AG04450 (cell line): ENCODE measurements around the gene CFAP251. TPM values are rescaled to one million over a fixed set of nuclear protein-coding genes. Genes with fewer than 3 reads are reported as not detected.

Experiments used
- CTCF ChIA-PET: fragments of 300-600, 350-600 bp; formaldehyde crosslinking; extraction: SDS; loops from one replicate; lab custom pipeline; 2022; ENCODE audit warnings: antibody characterized with exemption, inconsistent platforms; lab: Charles Lee
- POLR2A ChIA-PET: fragments of 350-600 bp; formaldehyde crosslinking; extraction: SDS; loops from one replicate; lab custom pipeline; 2021; ENCODE audit warnings: antibody characterized with exemption, inconsistent platforms; lab: Yijun Ruan, JAX
- DNase-seq: peaks from one replicate; pipeline ENCODE4 v3.0.0-alpha.2; 2011; ENCODE audit warnings: low read depth, low spot score
- H3K27ac ChIP-seq: one replicate; pipeline ENCODE4 v1.5.1; 2012; ENCODE audit warnings: low read depth, low read length, control low read depth
- H3K27me3 ChIP-seq: one replicate; pipeline ENCODE4 v1.6.0; 2012; ENCODE audit warnings: low read length; ENCODE audit not compliant: control insufficient read depth, insufficient read depth
- H3K4me3 ChIP-seq: 2 replicates; pipeline ENCODE4 v1.5.1; 2011; ENCODE audit warnings: mild to moderate bottlenecking, low read depth, low read length, control low read depth
- H3K9me3 ChIP-seq: 2 replicates; pipeline ENCODE4 v1.5.1; 2012; ENCODE audit warnings: low read length; ENCODE audit not compliant: control insufficient read depth, insufficient read depth
- polyA plus RNA-seq: library from polyadenylated mRNA; depleted of rRNA; stranded (reverse); fragments of >200 nt; gene quantifications from 2 replicates; pipeline ENCODE4 v1.2.3, GENCODE V29; 2011
- TF ChIP-seq, protein P1 (sequence below): IDR thresholded peaks from 2 replicates; pipeline ENCODE4 v1.5.1; 2011; ENCODE audit warnings: low read depth, low read length, control low read depth, inconsistent platforms

CFAP251 gene
- polyA plus RNA-seq, 1 experiment = 16.1 TPM

GRCh38 chr12:121989276-121990113 is 71.1 kb downstream of the CFAP251 start:
- CTCF ChIA-PET = no interaction called here
- POLR2A ChIA-PET = no interaction called here

GRCh38 chr12:121990114-121990647 is 71.8 kb downstream of the CFAP251 start:
- TF ChIP-seq, protein P1, sequence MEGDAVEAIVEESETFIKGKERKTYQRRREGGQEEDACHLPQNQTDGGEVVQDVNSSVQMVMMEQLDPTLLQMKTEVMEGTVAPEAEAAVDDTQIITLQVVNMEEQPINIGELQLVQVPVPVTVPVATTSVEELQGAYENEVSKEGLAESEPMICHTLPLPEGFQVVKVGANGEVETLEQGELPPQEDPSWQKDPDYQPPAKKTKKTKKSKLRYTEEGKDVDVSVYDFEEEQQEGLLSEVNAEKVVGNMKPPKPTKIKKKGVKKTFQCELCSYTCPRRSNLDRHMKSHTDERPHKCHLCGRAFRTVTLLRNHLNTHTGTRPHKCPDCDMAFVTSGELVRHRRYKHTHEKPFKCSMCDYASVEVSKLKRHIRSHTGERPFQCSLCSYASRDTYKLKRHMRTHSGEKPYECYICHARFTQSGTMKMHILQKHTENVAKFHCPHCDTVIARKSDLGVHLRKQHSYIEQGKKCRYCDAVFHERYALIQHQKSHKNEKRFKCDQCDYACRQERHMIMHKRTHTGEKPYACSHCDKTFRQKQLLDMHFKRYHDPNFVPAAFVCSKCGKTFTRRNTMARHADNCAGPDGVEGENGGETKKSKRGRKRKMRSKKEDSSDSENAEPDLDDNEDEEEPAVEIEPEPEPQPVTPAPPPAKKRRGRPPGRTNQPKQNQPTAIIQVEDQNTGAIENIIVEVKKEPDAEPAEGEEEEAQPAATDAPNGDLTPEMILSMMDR = no peak
- no peak overlapping the region for H3K4me3 ChIP-seq
- no peak overlapping the region for H3K27ac ChIP-seq
- CTCF ChIA-PET = no interaction called here
- no peaks in the 10 kb centered on the region for H3K27me3 ChIP-seq
- DNase-seq = no peak
- H3K9me3 ChIP-seq = no peaks in the 10 kb centered on the region
- POLR2A ChIA-PET = no interaction called here

More at GRCh38 chr12:121989276-121990113, 71.1 kb downstream of the CFAP251 start:
- Histone ChIP-seq H3K9me3 (no peaks in the 10 kb centered on the region), H3K4me3 (no peak overlapping the region), H3K27me3 (no peaks in the 10 kb centered on the region), H3K27ac (no peak overlapping the region)
- TF ChIP-seq, protein P1 = no peak
- no peak for DNase-seq

DNA sequence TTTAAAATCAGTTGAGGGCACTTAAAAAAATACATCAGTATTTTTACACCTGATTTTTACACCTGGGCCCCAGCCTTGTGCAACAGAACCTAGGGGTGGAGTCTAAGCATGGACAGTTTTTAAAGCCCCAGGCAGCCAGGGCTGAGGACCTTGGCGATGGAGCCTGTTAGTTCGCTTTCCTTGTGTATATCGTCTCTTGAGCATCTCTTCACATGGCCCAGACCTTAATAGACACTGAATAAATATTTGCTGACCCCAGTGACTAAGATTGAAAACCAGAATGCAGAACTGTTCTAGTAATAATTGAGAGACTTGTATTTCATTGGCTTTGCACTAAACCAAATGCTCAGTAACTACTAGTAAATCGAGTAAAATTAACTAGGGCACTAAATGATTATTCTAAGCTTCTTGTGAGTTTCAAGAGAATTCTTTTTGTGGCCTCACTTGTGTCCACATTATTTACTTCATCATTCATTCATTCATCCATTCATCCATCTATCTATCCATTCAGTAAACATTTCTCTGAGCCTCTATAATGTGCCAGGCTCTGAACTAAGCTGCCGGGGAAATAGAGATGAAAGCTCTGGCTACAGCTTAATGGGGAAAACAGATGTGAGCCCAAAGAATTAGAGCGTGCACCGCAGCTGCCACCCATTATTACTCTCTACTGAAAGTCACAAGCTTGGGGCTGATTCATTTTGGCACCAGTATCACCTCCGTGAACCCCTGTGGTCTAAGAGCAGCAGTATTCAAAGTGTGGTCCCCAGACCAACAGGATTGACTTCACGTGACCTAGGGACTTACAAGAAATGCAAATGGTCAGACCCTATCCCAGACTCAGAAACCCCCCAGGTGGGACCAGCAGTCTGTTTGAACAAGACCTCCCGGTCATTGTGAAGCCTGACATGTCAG is 72.6 kb downstream of the CFAP251 start:
- Histone ChIP-seq H3K27me3 (no peaks in the 10 kb centered on the region), H3K9me3 (no peaks in the 10 kb centered on the region), H3K27ac (peak overlapping the region; percentile 92), H3K4me3 (no peak overlapping the region)
- TF ChIP-seq, protein P1 = no peak
- ChIA-PET CTCF (no interaction called here), POLR2A (no interaction called here)
- no peak for DNase-seq

DNA sequence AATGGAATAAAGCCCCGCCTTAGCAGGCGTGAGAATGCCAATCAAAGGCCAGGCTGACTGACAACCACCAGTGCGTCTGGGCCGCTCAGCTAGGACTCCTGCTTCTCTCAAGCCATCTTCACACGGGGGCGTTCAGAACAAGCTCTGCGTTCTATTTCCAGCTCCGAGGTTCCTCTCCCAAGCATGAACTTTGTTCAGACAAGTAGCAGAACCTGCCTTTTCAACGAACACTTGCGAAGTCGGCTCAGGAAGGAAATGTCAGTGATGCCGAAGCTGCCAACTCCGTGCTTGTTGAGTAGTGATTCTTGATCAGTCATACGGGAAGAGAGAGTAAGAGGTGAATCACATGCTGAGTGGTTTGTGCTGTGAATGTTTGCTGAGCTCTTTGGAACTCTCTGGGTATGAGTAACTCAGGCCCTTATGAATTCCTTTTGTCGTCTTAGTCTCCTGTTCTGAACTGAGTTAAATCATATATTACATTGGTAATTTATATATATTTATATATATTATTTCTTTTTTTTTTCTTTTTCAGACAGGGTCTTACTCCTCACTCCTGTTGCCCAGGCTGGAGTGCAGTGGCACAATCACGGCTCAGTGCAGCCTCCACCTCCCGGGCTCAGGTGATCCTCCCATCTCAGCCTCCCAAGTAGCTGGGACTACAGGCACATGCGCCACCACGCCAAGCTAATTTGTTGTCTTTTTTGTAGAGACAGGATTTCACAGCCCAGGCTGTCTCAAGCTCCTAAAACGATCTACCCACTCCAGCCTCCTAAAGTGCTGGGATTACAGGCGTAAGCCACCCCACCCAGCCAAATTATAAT is 73.9 kb downstream of the CFAP251 start:
- no peak overlapping the region for H3K4me3 ChIP-seq
- no peaks in the 10 kb centered on the region for H3K27me3 ChIP-seq
- peak; percentile 92 for DNase-seq
- ChIA-PET CTCF (interaction anchor here (1.1 kb wide), 1 partner anchor 199 kb away, joined by 3 read pairs; no protein-coding TSS in a partner anchor), POLR2A (interaction anchor here (0.6 to 1.2 kb wide), 6 partner anchors 12 to 74 kb away, joined by 3 to 7 read pairs (median 4); no protein-coding TSS in a partner anchor)
- H3K27ac ChIP-seq = peak overlapping the region; percentile 92
- H3K9me3 ChIP-seq = no peaks in the 10 kb centered on the region
- TF ChIP-seq, protein P1 = no peak
